ENCODE results near the gene GREM1.

DNA sequence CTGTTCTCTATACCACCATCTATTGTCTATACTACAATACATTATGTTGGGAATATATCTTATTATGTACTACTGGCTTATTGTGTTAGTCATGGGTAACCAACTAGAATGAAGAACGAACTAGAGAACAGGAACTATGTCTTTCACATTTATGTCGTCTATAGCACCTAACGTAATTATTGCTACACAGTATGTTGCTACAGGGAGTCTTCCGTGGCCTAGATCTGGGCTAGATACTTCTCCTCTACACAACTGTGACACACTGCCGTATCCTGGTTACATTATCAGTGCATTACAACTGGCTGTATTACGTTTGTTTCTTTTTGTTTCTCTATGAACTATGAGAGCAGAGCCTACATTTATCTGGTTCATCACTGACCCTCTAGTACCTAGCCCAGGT is 42.3 kb upstream of the GREM1 start:
- TF ChIP-seq, protein P1, sequence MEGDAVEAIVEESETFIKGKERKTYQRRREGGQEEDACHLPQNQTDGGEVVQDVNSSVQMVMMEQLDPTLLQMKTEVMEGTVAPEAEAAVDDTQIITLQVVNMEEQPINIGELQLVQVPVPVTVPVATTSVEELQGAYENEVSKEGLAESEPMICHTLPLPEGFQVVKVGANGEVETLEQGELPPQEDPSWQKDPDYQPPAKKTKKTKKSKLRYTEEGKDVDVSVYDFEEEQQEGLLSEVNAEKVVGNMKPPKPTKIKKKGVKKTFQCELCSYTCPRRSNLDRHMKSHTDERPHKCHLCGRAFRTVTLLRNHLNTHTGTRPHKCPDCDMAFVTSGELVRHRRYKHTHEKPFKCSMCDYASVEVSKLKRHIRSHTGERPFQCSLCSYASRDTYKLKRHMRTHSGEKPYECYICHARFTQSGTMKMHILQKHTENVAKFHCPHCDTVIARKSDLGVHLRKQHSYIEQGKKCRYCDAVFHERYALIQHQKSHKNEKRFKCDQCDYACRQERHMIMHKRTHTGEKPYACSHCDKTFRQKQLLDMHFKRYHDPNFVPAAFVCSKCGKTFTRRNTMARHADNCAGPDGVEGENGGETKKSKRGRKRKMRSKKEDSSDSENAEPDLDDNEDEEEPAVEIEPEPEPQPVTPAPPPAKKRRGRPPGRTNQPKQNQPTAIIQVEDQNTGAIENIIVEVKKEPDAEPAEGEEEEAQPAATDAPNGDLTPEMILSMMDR (IDR thresholded peaks at IDR 0.05): no peak
- TF ChIP-seq POLR2A (IDR thresholded peaks at IDR 0.05): no peak

Data from thyroid gland (tissue), 4 donors.